ENCODE results near the gene DCDC1.

The DCDC1 gene

GRCh38 chr11:30832831-30833230 is 536.7 kb downstream of the DCDC1 start:
- no peak for DNase-seq (ENCODE audit: low read depth)

GRCh38 chr11:30830681-30831080 is 538.9 kb downstream of the DCDC1 start:
- DNase-seq (ENCODE audit: low read depth) = no peak

- DNase-seq (ENCODE audit: low read depth) = no peak
Observed at GRCh38 chr11:30826911-30827310, 542.6 kb downstream of the DCDC1 start.

GRCh38 chr11:30825723-30826122 is 543.8 kb downstream of the DCDC1 start:
- no peak for DNase-seq (ENCODE audit: low read depth)

DNA sequence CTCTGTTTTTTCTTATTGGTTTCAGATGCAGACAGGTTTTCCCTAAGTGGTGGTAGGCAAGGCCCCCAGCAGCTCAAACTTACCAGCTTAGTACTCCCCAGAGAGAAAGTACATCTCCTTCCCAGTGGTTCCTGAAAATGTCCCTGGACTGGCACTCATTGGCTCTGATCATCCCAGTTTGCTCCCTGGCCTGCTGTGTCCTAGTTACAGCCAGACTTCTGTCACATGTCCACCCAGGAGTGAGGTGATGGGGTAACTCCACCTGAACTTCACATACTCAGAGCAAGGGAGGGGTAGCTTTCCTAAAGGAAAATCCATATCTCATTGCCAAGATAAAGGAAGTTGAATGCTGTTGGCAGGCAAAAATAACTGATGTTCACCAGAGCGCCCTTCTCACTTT is 546.4 kb downstream of the DCDC1 start:
- no peak for DNase-seq (ENCODE audit: low read depth)

DNA sequence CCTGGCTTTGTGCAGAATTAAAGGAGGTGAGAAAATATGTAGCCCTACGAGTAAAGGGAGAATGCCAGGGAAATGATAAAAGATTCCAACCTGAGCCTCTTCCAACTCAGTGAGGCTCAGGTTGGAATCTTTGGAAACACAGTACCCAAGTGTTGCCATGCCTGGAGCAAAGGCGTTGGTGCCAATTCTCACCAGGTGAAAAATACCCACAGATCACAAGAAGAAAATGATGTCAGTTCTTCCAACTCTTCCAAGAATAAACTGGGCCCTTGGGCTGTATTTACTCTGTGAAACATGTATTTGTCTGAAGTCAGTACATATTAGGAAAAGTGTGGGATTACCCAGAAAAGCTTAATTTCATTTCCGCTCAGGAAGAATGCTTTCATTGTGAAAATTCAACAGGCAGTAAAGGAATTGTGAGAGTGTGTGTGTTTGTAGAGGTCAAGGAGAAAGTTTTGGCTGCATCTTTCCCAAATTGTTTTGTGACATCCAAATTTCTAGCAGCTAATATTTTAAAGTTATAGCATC is 548.0 kb downstream of the DCDC1 start:
- DNase-seq (ENCODE audit: low read depth) = no peak

DNA sequence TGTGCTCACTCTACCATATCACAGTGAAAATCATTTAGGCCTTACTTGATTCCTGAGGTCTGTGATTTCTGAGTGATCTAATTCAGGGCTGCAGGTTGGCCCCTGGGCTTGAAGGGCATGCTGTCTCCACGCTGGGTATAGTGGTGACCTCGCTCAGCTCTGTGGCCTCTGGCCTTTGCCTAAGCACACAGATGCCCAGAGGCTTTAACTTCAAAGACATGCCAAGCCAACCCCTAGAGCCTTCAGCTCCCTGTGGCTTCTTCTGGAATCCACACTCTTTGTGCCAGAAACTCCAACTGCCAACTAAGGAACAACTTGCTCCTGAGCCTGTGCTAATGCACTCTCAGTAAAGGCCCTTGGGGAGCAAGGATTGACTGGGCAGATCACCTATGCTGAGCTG is 550.8 kb downstream of the DCDC1 start:
- no peak for DNase-seq (ENCODE audit: low read depth)

- no peak for DNase-seq (ENCODE audit: low read depth)
Observed at GRCh38 chr11:30816959-30817880, 552.3 kb downstream of the DCDC1 start.

- DNase-seq (ENCODE audit: low read depth) = no peak
Observed at GRCh38 chr11:30815619-30816018, 553.9 kb downstream of the DCDC1 start.

- DNase-seq (ENCODE audit: low read depth) = no peak
Observed at GRCh38 chr11:30814737-30815136, 554.8 kb downstream of the DCDC1 start.
